ENCODE data around the gene ZNF408.
"Not testable (repeated sequence)": the region's sequence is repeated elsewhere in the genome, so short reads cannot be mapped to it uniquely, and the experiment has no call there.

The ZNF408 gene

GRCh38 chr11:46700241-46701077 is at the start of gene ZNF408, which contains the start of gene ARHGAP1:
TSS of gene ZNF408 (plus strand) at chr11:46701031. CDS start at chr11:46701048, 17 bp downstream.
TSS of gene ARHGAP1 (minus strand) at chr11:46700619. CDS start at chr11:46696107, 4,512 bp downstream.
- DNase-seq (ENCODE audit: low read depth in 2 of 3, low spot score in 1 of 3), result peak; percentile 98 to 100 (median 100)

- no peak for DNase-seq (ENCODE audit: low read depth in 2 of 3, low spot score in 1 of 3)
Observed at GRCh38 chr11:46655631-46656030, 45.2 kb upstream of the ZNF408 start.

GRCh38 chr11:46657186-46657585 is 43.6 kb upstream of the ZNF408 start:
- no peak for DNase-seq (ENCODE audit: low read depth in 2 of 3, low spot score in 1 of 3)

- DNase-seq (ENCODE audit: low read depth in 2 of 3, low spot score in 1 of 3), result no peak
Observed at GRCh38 chr11:46658259-46658658, 42.6 kb upstream of the ZNF408 start.

- DNase-seq (ENCODE audit: low read depth in 2 of 3, low spot score in 1 of 3), result no peak
Observed at GRCh38 chr11:46659908-46660307, 40.9 kb upstream of the ZNF408 start.

GRCh38 chr11:46661836-46662235 is 39.0 kb upstream of the ZNF408 start:
- DNase-seq (ENCODE audit: low read depth in 2 of 3, low spot score in 1 of 3), result no peak

- no peak for DNase-seq (ENCODE audit: low read depth in 2 of 3, low spot score in 1 of 3)
Observed at GRCh38 chr11:46662366-46662765, 38.5 kb upstream of the ZNF408 start.

- DNase-seq (ENCODE audit: low read depth in 2 of 3, low spot score in 1 of 3), result no peak
Observed at GRCh38 chr11:46663277-46663940, 37.4 kb upstream of the ZNF408 start.

- no peak for DNase-seq (ENCODE audit: low read depth in 2 of 3, low spot score in 1 of 3)
Observed at GRCh38 chr11:46664612-46665011, 36.2 kb upstream of the ZNF408 start.

- DNase-seq (ENCODE audit: low read depth in 2 of 3, low spot score in 1 of 3), result no peak
Observed at GRCh38 chr11:46665356-46665755, 35.5 kb upstream of the ZNF408 start.

GRCh38 chr11:46666516-46666915 is 34.3 kb upstream of the ZNF408 start:
- no peak for DNase-seq (ENCODE audit: low read depth in 2 of 3, low spot score in 1 of 3)

- DNase-seq (ENCODE audit: low read depth in 2 of 3, low spot score in 1 of 3), result no peak
Observed at GRCh38 chr11:46667043-46667481, 33.8 kb upstream of the ZNF408 start.

GRCh38 chr11:46668480-46669085 is 32.2 kb upstream of the ZNF408 start:
- no peak for DNase-seq (ENCODE audit: low read depth in 2 of 3, low spot score in 1 of 3)

- no peak for DNase-seq (ENCODE audit: low read depth in 2 of 3, low spot score in 1 of 3)
Observed at GRCh38 chr11:46669711-46670139, 31.1 kb upstream of the ZNF408 start.

- DNase-seq (ENCODE audit: low read depth in 2 of 3, low spot score in 1 of 3), result not testable (repeated sequence)
Observed at GRCh38 chr11:46670521-46670920, 30.3 kb upstream of the ZNF408 start.

GRCh38 chr11:46671958-46672315 is 28.9 kb upstream of the ZNF408 start:
- no peak for DNase-seq (ENCODE audit: low read depth in 2 of 3, low spot score in 1 of 3)

- no peak for DNase-seq (ENCODE audit: low read depth in 2 of 3, low spot score in 1 of 3)
Observed at GRCh38 chr11:46672381-46672839, 28.4 kb upstream of the ZNF408 start.

GRCh38 chr11:46673713-46674462 is 26.9 kb upstream of the ZNF408 start:
- no peak for DNase-seq (ENCODE audit: low read depth in 2 of 3, low spot score in 1 of 3)

GRCh38 chr11:46674463-46675287 is 26.2 kb upstream of the ZNF408 start:
- DNase-seq (ENCODE audit: low read depth in 2 of 3, low spot score in 1 of 3), result no peak

GRCh38 chr11:46675288-46675851 is 25.5 kb upstream of the ZNF408 start:
- no peak for DNase-seq (ENCODE audit: low read depth in 2 of 3, low spot score in 1 of 3)

Measured in stimulated activated CD4-positive, alpha-beta T cell treated with anti-CD3 and anti-CD28 coated beads, Interleukin-12 subunit alpha, Interleukin-12 subunit beta, amount 100 ng/mL, for 48 hours (primary cell).